NCI-H2196 (cell line): ENCODE measurements around the gene ARPP21.
"Not testable (repeated sequence)": the region's sequence is repeated elsewhere in the genome, so short reads cannot be mapped to it uniquely, and the experiment has no call there.

Experiments
- DNase-seq: peaks from one replicate; lab custom pipeline; 2025; ENCODE audit not compliant: unreplicated experiment; lab: John Stamatoyannopoulos, UW

The ARPP21 gene

GRCh38 chr3:35639254-35640186, at the start of gene ARPP21:
ARPP21 (plus strand) TSS chr3:35639525; CDS start chr3:35681752, 42,227 bp downstream.
- DNase-seq, result peak; percentile 25

- DNase-seq, result no peak
These were observed 46.6 kb upstream of the ARPP21 start for GRCh38 chr3:35592589-35593295.

GRCh38 chr3:35594739-35595138, 44.6 kb upstream of the ARPP21 start:
- no peak for DNase-seq

- DNase-seq, result no peak
These were observed 42.9 kb upstream of the ARPP21 start for GRCh38 chr3:35596335-35596995.

GRCh38 chr3:35597490-35597889, 41.8 kb upstream of the ARPP21 start:
- no peak for DNase-seq

- DNase-seq, result no peak
These were observed 40.5 kb upstream of the ARPP21 start for GRCh38 chr3:35598804-35599203.

GRCh38 chr3:35601959-35602358, 37.4 kb upstream of the ARPP21 start:
- no peak for DNase-seq

GRCh38 chr3:35602395-35602936, 36.9 kb upstream of the ARPP21 start:
- DNase-seq, result no peak

- DNase-seq, result no peak
These were observed 23.0 kb upstream of the ARPP21 start for GRCh38 chr3:35616346-35616745.

GRCh38 chr3:35617370-35617769, 22.0 kb upstream of the ARPP21 start:
- no peak for DNase-seq

- not testable (repeated sequence) for DNase-seq
These were observed 19.1 kb upstream of the ARPP21 start for GRCh38 chr3:35620238-35620637.

- DNase-seq, result no peak
These were observed 14.6 kb upstream of the ARPP21 start for GRCh38 chr3:35624698-35625097.

GRCh38 chr3:35633332-35634124, 5.8 kb upstream of the ARPP21 start:
- DNase-seq, result no peak

GRCh38 chr3:35635407-35635806, 3.9 kb upstream of the ARPP21 start:
- DNase-seq, result no peak

- no peak for DNase-seq
These were observed 3.2 kb upstream of the ARPP21 start for GRCh38 chr3:35635926-35636683.

- DNase-seq, result no peak
These were observed 910 bp upstream of the ARPP21 start for GRCh38 chr3:35638251-35638979.

- DNase-seq, result no peak
These were observed 408 bp upstream of the ARPP21 start for GRCh38 chr3:35638980-35639253.

- no peak for DNase-seq
These were observed 1.2 kb downstream of the ARPP21 start for GRCh38 chr3:35640190-35641165.
